ENCODE data around the gene NUP210.

Gene NUP210

GRCh38 chr3:13346481-13347389, 73.4 kb downstream of the NUP210 start:
- DNase-seq: no peak

GRCh38 chr3:13345772-13346171, 74.3 kb downstream of the NUP210 start:
- no peak for DNase-seq

- no peak for DNase-seq
Measured at GRCh38 chr3:13345284-13345683, 74.8 kb downstream of the NUP210 start.

- no peak for DNase-seq
Measured at GRCh38 chr3:13344663-13345062, 75.5 kb downstream of the NUP210 start.

- no peak for DNase-seq
Measured at GRCh38 chr3:13343601-13344000, 76.5 kb downstream of the NUP210 start.

- DNase-seq: no peak
Measured at GRCh38 chr3:13341229-13341905, 78.8 kb downstream of the NUP210 start.

- DNase-seq: no peak
Measured at GRCh38 chr3:13339833-13340232, 80.3 kb downstream of the NUP210 start.

- no peak for DNase-seq
Measured at GRCh38 chr3:13338996-13339395, 81.1 kb downstream of the NUP210 start.

- no peak for DNase-seq
Measured at GRCh38 chr3:13338231-13338630, 81.9 kb downstream of the NUP210 start.

GRCh38 chr3:13336592-13336991, 83.5 kb downstream of the NUP210 start:
- DNase-seq: no peak

- no peak for DNase-seq
Measured at GRCh38 chr3:13335503-13335902, 84.6 kb downstream of the NUP210 start.

- no peak for DNase-seq
Measured at GRCh38 chr3:13335059-13335458, 85.1 kb downstream of the NUP210 start.

GRCh38 chr3:13333236-13333897, 86.8 kb downstream of the NUP210 start:
- no peak for DNase-seq

- no peak for DNase-seq
Measured at GRCh38 chr3:13332740-13333139, 87.4 kb downstream of the NUP210 start.

GRCh38 chr3:13332158-13332557, 88.0 kb downstream of the NUP210 start:
- no peak for DNase-seq

- DNase-seq: no peak
Measured at GRCh38 chr3:13329746-13330145, 90.4 kb downstream of the NUP210 start.

- DNase-seq: no peak
Measured at GRCh38 chr3:13325892-13326443, 94.2 kb downstream of the NUP210 start.

- DNase-seq: no peak
Measured at GRCh38 chr3:13324835-13325501, 95.2 kb downstream of the NUP210 start.

GRCh38 chr3:13323822-13324221, 96.3 kb downstream of the NUP210 start:
- no peak for DNase-seq

- DNase-seq: no peak
Measured at GRCh38 chr3:13322324-13322723, 97.8 kb downstream of the NUP210 start.

GRCh38 chr3:13319564-13320220, 100.4 kb downstream of the NUP210 start:
- DNase-seq: no peak
